Measurements from ENCODE around the gene NANOS3. TPM values are rescaled to one million over a fixed set of nuclear protein-coding genes. Genes with fewer than 3 reads are reported as not detected.

The NANOS3 gene
- total and polyA plus RNA-seq, 9 of the 15 experiments (the other 6 are each of a cell fraction or from before 2014, with no cell fraction given): not detected

- TF ChIP-seq KDM5B (IDR thresholded peaks at IDR 0.05; ENCODE audit: insufficient replicate concordance, low read depth, low read length) (no peak), MTA2 (IDR thresholded peaks at IDR 0.05; ENCODE audit: low read depth) (no peak), HNRNPLL (IDR thresholded peaks at IDR 0.05; ENCODE audit: low read depth, low read length, poor library complexity, severe bottlenecking) (no peak), KAT2B (IDR thresholded peaks at IDR 0.05; ENCODE audit: low read depth, low read length) (no peak), MEIS2 (IDR thresholded peaks at IDR 0.05; ENCODE audit: partially characterized antibody) (peak; percentile 40), ZNF511 (CRISPR knock-in tag; IDR thresholded peaks at IDR 0.05) (no peak), AFF4 (CRISPR knock-in tag; IDR thresholded peaks at IDR 0.05) (0 out of 2 replicates have a peak, but pooled peaks have one; percentile 19), NELFE (IDR thresholded peaks at IDR 0.05; ENCODE audit: insufficient read depth, insufficient read length) (no peak), MAFK (IDR thresholded peaks at IDR 0.05; ENCODE audit: low read length) (no peak), ATF6 (CRISPR knock-in tag; IDR thresholded peaks at IDR 0.05) (no peak; the same call in 1 of the 2 replicates), ZNF174 (CRISPR knock-in tag; IDR thresholded peaks at IDR 0.05) (no peak), KLF10 (CRISPR knock-in tag; IDR thresholded peaks at IDR 0.05) (no peak), PHTF2 (CRISPR knock-in tag; IDR thresholded peaks at IDR 0.05) (no peak), ARHGAP35 (IDR thresholded peaks at IDR 0.05; ENCODE audit: partially characterized antibody) (no peak)
Observed at GRCh38 chr19:13838435-13839129, 38.4 kb upstream of the NANOS3 start (continued).
